Stimulated activated CD4-positive, alpha-beta T cell treated with anti-CD3 and anti-CD28 coated beads, TNF-alpha, amount 100 ng/mL, for 24 hours (primary cell): ENCODE data around the gene ITGA11.

Experiments used
- DNase-seq, 3 experiments: peaks; one replicate each; pipeline ENCODE4 v3.0.0-alpha.2; 2020; ENCODE audit warnings: low read depth in 3 of 3

ITGA11 gene, protein sequence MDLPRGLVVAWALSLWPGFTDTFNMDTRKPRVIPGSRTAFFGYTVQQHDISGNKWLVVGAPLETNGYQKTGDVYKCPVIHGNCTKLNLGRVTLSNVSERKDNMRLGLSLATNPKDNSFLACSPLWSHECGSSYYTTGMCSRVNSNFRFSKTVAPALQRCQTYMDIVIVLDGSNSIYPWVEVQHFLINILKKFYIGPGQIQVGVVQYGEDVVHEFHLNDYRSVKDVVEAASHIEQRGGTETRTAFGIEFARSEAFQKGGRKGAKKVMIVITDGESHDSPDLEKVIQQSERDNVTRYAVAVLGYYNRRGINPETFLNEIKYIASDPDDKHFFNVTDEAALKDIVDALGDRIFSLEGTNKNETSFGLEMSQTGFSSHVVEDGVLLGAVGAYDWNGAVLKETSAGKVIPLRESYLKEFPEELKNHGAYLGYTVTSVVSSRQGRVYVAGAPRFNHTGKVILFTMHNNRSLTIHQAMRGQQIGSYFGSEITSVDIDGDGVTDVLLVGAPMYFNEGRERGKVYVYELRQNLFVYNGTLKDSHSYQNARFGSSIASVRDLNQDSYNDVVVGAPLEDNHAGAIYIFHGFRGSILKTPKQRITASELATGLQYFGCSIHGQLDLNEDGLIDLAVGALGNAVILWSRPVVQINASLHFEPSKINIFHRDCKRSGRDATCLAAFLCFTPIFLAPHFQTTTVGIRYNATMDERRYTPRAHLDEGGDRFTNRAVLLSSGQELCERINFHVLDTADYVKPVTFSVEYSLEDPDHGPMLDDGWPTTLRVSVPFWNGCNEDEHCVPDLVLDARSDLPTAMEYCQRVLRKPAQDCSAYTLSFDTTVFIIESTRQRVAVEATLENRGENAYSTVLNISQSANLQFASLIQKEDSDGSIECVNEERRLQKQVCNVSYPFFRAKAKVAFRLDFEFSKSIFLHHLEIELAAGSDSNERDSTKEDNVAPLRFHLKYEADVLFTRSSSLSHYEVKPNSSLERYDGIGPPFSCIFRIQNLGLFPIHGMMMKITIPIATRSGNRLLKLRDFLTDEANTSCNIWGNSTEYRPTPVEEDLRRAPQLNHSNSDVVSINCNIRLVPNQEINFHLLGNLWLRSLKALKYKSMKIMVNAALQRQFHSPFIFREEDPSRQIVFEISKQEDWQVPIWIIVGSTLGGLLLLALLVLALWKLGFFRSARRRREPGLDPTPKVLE

DNA sequence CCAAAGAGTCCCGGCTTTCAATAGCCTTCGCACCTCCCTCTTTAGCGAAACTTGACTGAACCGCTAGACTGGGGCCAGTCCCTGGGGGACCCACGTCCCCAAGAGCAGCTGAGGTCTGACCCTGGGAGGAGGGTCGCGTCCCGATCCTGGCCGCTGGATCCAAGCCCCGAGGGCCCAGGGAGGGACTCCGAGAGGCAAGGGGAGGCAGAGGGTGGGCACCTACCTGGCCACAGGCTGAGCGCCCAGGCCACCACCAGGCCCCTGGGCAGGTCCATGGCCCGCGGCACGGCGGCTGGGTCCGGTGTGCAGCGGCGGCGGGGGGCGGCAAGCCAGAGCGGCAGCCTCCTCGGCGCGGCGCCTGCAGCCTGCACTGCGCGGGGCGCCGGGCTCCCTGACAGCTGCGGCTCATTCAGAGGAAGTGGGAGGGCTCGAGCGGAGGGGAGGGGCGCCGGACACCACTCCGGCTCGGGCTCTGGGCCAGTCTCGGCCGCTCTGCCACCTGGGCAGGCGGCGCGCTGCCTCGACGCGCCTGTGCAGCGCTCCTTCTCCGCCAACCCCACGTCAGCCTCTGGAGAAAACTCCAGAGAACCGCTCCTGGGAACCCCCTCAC lies at the start of gene ITGA11:
Gene ITGA11 (minus strand): TSS at position 372 of the 610 bp plus-strand sequence. CDS start 97 bp downstream, at position 275.
- DNase-seq: no peak

DNA sequence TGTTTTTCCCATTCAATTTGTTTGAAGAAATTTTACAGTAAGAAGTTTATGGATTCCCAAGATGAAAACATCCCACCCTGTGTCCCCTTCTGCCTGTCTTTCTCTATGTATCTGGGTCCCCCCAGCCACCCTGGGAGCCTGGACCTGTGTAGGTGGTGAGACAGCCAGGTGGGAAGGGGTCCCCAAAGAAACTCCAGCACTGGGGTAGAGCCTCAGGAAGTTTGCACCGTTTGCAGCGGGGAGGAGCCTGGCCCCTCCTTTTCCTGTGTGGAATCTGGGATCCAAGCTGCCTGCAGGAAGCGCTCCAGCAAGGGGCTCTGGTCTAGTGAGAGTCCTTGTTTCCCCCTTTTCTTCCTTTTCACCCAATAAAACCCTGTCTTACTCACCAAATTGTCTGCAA lies 49.4 kb upstream of the ITGA11 start:
- no peak for DNase-seq

DNA sequence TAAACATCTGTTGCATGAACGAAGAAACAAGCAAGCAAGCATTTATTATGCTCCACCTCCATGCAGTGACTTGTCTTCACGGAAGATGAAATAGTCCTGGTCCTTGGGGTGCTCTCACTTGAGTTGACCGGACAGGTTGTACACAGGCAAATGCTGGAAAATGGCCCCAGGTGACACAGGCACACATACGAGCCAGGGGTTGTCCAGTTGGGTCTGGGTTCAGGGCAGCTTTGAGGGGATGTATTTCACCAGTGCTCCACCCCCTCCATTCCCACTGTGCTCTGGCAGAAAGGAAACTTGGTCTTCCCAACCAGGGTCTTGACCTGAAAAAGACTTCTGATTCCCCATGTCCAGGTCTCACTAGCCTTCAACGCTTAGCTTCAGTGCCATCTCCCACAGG lies 48.3 kb upstream of the ITGA11 start:
- DNase-seq: no peak

DNA sequence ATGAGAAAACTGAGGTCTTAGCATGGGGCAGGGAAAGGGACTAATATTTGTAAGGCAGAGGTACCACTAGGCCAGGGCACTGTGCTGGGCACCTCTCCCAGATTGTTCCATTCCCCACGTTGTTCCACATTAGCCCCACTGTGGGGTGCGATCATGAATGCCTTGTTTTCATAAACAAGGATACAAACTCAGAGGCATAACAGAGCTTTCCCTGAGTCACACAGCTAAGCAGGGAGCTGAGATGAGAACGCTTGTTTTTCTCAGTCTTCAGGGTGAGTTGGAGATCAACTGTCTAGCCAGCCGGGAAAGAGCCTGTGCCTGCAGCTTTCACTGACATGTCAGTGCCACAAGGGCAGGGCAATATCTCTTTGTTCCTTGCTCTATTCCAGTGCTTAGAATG lies 47.9 kb upstream of the ITGA11 start:
- DNase-seq: no peak

DNA sequence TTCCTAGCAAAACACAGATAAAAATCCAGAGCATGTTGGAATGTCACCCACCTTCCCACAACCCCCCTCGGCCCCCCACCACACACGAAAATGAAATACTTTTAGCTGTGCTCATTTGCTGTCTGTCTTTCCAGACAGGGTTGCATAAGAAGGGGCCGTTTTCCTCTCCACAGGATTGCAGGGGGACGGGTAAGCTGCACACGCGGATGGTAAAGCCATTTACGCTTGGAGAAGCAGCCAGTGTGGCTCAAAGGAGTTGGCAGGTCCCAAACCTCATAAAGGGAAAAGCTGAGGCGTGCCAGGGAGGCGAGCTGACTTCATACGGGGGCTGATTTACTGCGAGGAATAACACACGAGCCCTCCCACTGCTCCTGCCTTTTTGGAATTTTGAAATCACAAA lies 47.4 kb upstream of the ITGA11 start:
- no peak for DNase-seq

DNA sequence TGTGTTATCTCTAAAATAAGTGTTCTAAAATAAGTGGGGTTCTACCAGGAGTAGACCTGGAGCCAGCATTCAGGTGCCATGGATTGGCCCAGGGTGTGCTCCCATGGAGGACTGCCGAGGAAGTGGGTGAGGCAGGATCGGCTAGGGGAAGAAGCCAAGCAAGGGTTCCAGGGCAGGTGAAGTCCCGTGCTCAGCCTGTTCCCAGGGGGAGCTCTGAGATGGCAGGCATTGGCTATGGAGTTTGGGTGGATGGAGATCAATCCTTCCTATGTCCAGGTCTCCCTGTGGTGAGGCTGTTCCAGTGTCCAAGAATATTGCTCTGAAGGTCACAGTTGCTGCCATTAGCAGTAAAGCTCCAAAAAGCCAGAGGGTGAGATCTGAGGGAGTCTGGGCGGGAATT lies 46.9 kb upstream of the ITGA11 start:
- no peak for DNase-seq

DNA sequence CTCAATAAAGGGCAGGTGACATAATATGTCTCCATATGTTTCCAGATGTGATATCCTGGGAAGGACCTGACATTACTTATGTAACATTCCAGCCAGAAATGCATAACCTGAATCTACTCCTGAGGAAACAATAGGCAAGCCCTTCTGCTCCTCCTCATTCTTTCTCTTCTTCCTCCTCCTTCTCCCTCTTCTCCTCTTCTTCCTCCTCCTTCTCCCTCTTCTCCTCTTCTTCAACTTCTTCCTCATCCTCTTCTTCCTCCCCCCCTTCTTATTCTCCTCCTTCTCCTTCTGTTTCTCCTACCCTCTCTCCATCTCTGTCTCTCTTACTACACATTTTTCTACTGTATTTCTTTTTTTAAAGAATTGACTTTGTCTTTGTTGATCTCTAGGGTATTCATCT lies 43.5 kb upstream of the ITGA11 start:
- no peak for DNase-seq

DNA sequence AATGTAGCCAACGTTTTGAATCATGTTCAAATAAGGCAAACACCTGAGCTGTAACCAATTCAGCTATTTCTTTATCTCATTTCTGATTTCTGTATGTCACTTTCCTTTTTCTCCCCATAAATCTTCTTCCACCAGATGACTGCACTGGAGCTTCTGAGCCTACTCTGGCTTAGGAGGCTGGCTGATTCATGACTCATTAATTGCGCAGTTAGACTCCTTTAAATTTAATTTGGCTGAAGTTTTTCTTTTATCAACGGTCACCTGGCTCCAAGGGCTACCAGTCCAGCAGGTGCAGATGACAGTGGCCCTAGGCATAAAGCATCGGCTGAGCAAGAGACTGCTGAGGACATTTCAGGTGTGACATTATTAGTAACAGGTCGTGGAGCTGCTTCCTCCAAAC lies 39.6 kb upstream of the ITGA11 start:
- no peak for DNase-seq

DNA sequence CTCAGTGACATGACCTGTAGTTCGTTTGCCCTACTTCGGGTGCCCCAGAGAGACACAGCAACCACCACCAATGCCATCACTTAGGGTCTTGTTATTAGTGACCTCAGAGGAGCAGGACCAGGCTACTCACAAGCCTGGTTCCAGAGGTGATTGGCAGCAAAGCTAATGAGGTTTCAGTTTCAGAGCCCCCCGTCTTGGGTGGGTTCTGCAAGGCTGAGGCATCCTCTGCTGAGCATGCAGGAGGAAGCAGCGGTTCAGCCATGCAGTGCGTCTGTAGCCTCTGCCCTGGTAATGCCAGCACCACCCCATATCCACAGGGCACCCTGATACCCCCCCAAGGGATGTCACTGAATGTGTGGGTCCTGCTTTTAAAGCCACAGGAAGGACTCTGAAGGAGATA lies 39.0 kb upstream of the ITGA11 start:
- no peak for DNase-seq

DNA sequence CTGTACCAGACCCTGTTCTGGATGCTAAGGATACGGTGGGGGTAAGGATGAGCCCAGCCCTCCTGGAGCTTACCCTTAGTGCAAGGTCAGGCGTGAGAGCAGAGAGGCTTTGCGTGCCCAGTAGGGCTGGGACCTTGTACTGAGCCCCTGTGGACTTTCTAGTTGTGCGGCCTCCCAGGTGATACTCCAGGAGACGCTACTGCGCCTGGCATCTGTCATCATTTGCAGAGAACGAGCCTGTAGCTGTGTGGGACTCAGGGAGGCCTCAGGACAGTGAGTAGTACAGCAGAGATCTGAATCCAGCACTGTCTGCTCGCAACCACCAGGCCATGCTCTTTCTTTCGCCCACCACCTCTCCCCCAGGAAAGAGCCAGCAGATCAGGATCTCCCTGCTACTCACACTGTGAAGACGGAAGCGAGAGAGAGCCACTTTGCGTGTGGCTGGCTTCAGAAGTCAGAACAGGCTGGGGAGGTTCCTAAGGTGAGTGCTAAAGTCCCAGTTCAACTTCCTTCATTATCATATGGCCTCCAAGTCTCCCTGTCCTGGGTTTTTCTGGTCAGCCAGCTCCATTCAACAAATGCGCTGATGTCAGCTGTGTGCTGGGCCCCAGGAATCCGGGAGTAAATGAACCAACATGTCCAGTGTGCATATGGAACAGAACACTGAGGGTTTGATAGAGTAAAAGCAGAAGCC lies 38.2 kb upstream of the ITGA11 start:
- no peak for DNase-seq

DNA sequence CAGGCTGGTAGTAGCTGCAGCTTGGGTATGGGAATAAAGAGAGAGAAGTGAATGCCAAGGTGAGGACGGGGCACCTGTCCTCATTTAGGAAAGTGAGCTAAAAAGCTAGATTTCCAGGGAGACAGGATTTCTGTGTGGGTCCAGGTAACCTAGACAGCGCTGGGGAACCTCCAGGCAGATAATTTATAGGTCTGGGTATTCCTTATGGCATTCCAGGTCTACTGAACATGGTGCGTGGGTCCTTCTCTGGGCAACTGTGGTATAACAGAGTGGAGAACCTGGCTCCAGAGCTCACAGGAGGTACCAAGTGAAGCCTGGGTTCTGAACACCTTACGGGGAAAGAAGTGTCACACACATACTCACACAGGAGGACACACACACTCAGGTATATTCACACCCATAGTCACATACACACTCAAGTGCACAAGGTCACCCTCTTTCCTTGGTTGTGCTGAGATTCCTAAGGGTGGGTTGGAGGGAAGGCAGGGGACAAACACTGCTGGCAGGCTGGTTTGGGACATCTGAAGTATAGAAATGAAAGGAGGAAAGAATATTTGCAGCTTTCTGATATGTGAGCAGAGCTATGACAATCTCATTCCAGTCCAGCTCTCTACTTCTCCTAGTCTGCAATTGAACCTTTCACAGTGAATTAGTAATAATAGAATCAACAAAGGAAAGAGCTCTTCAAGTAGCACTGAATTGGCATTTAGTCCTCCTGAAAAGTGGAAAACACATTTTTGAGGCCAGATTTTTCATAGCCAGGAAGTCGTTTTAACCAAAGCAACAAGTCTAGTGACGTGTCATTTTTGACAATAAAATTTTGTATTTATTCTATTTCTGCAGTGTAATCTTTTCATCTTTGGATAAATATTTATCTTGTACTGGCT lies 37.4 kb upstream of the ITGA11 start:
- DNase-seq: no peak

DNA sequence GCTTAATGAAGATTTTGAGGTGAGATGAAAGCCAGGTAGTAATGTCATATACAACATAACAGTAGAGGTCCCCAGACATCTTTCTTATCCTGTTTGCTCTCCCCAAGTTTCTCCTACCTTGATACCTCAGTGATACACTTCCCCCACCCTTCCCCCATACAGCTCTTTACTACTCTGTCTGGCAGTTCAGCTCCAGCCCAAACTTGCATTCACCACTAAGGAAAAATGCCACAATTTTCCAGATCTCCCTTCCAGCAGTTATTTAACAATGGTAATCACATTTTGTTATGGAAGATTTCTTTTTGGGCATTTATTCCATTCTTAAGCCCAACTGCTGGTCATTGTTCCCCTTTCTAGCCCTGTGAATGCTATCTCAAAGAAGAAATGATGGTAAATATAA lies 34.9 kb upstream of the ITGA11 start:
- no peak for DNase-seq

DNA sequence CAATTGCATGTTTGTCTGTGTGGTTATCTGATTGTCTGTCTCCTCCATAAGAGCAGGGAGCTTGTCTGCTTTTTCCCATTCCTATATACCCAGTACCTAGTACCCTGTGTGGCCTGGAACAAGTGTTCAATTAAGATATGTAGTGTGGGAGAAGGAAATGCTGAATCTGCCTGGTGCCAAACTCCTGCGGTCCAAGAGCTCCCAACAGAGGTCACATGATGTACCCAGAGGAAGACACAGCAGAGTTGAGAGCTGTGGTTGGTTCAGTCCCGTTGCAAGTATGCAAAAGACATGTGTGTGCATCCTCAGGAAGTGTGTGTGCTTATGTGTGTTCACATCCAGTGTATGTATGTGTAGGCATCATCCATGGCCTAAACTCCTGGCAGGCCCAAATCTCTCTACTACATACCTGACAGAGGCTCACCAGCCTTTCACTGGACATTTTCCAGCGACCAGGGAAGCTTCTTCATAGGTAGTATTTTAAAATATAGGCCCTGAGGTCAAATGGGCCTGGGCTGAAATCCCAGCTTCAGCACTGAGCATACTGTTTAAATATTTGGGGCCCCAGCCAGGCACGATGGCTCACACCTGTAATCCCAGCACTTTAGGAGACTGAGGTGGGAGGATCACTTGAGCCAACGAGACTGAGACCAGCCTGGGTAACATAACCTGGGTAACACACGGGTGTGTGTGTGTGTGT lies 34.0 kb upstream of the ITGA11 start:
- no peak for DNase-seq

DNA sequence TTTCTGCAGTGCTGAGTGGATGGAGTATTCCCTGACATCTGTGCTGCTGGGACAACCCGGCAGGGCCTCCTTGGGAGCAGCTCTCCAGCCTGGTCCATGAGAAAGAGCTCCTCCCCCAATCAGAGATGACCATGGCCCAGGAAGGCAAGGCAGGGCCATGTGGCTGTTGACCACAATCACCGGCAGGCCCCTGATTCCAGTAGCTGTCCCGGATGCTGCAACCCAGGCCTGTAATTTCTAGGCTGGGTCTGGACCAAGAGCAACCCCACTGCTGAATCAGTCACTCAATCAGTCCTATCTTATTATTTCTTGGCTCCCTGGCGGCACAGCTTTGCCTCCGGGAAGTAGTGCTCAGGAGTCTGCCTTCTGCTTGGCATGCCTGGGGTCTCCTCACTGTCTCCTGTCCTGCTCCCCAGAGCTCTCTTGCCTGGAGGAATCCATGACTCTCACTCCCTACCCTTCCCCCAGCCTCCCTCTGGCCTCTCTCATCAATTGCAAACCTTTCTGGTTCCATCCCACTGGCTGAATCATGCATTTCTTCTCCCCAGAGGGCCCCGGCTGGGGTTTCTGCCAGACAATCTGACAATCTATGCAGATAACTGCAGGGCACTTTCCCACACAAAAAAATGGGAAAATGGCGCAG lies 32.6 kb upstream of the ITGA11 start:
- no peak for DNase-seq

DNA sequence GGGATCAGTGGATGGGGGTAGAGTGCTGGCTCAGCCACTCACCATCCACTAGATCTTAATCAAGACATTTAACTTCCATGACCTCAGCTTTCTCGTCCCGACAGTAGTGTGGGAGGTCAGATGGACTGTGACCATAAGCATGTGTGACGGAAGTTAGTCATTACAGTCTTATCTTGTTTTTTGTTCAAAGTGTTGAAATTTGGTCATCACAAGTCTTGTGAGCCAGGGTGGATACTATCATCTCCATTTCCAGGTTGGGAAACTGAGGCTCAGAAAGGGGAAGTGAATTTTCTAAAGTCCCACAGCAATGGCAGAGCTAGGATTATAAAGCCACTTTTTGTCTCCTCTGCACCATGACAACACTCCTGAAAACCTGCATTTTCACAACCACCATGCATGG lies 32.0 kb upstream of the ITGA11 start:
- no peak for DNase-seq

DNA sequence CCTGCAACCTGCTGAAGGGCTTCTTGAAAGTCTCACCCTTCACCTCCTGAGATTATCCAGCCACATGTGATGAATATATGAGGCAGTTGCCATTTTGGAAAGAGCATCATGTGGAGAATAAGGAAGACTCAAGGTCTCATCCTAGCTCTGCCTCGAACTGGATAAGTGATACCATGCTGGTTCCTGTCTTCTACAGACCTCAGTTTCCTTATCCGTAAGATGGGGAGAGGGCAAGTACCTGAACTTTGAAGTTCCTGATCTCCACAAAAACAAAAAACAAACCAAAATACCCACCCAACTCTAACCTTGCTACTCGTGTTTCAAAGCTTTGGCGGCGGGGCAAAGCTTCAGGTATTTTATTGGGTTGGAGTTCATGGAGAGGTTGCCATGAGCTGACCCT lies 31.5 kb upstream of the ITGA11 start:
- no peak for DNase-seq

DNA sequence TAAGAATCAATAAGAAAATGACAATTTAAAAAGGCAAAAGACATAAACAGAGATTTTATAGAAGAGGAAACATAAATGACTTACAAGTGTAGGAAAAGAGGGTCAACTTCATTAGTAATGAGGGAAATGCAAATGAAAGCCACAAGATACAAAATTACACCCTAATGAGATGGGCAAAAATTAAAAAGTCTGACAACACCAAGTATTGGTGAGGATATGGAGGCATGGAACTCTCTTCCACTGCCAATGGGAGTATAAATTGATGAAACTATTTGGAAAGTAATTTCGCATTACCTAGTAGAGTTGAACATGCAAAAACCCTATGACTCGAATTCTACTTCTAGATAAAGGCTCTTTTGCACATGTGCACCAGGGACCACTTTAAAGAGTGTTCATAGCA lies 28.2 kb upstream of the ITGA11 start:
- DNase-seq: no peak

DNA sequence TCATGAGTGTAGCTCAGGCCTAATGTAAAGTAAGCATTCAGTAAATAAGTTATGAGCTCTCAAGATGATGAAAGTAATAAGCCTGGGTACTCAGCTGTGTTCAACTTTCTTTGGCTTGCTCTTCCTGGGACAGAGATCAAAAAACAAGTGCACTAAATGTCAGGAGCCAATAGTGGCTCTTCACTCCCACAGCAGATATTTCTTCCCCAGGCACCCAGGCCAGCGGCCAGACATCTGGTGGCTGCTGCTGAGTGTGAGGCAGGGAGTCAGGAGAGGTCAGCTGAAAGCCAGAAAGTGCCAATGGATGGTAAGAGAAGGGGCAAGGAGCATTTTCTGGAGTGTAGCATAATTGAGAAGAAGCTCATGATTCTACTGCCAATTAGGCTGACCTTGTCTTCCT lies 18.2 kb upstream of the ITGA11 start:
- no peak for DNase-seq

DNA sequence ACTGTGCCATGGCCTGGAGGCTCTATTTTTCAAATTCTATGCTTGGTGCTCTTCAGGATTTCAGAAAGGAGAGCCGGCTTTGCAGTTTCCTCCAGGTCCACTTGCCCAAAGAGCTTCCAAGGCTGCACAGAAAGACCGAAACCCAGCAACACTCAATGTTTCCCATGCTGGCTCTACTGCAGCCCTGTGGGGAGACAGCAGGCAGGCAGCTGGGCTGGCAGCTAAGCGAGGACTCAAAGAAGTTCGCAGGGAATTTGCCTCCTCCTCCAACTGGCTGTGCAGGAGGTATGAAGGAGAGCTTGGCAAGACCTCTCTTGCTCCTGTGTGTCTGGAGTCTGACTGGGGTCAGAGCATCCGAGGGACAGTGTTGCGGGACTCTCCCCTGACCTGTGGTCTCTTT lies 17.4 kb upstream of the ITGA11 start:
- DNase-seq: no peak
